ENCODE measurements around the gene URAD.
A peak's percentile ranks its signal among the peaks of the same experiment; 100 is the strongest.

URAD gene

GRCh38 chr13:28000567-28000966 is 12.1 kb upstream of the URAD start:
- DNase-seq (ENCODE audit: low spot score): no peak

- DNase-seq (ENCODE audit: low spot score): no peak
Observed at GRCh38 chr13:27997904-27998522, 9.5 kb upstream of the URAD start.

- no peak for DNase-seq (ENCODE audit: low spot score)
Observed at GRCh38 chr13:27991881-27992280, 3.4 kb upstream of the URAD start.

GRCh38 chr13:27985600-27985999 is 2.9 kb downstream of the URAD start:
- DNase-seq (ENCODE audit: low spot score): no peak

- no peak for DNase-seq (ENCODE audit: low spot score)
Observed at GRCh38 chr13:27982361-27982760, 6.1 kb downstream of the URAD start.

GRCh38 chr13:27981006-27981708 is 7.3 kb downstream of the URAD start:
- DNase-seq (ENCODE audit: low spot score): no peak

DNA sequence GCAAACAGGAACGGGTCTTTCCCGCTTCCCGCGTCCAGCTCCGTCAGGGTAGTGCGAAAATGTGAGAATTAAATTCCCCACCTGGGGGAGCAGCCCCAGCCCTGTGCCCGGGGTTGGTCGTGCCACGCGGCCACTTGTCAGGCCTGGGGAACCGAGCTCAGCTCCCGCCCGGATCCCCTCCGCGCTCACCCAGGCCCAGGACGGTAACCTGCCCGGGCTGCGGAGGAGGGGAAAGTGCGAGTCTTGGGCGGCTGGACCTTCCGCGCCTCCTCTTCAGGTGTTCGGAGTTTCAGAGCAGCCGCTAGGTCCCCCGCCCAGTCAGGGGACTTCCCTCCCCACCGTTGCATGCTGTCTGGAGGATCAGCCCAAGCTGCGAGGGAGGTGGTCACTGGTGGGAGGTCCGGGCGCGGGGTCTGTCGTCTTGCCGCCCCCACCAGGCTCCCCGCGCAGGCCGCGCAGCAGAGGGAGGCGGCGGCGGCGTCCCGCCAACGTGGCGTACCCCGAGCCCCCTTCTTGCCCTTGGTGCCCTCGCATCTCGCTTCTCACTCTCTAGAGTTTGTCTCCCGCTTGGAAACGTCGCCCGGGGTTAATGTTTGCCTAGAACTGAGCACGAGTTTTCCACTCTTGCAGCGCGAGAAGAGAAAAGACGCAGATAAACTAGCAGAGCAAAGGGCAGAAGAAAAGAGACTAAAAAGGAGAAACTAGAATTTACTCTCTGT is 8.1 kb downstream of the URAD start:
- DNase-seq (ENCODE audit: low spot score): no peak

GRCh38 chr13:27979765-27980279 is 8.7 kb downstream of the URAD start:
- no peak for DNase-seq (ENCODE audit: low spot score)

- no peak for DNase-seq (ENCODE audit: low spot score)
Observed at GRCh38 chr13:27979001-27979643, 9.4 kb downstream of the URAD start.

GRCh38 chr13:27978301-27978968 is 10.1 kb downstream of the URAD start:
- DNase-seq (ENCODE audit: low spot score): no peak

DNA sequence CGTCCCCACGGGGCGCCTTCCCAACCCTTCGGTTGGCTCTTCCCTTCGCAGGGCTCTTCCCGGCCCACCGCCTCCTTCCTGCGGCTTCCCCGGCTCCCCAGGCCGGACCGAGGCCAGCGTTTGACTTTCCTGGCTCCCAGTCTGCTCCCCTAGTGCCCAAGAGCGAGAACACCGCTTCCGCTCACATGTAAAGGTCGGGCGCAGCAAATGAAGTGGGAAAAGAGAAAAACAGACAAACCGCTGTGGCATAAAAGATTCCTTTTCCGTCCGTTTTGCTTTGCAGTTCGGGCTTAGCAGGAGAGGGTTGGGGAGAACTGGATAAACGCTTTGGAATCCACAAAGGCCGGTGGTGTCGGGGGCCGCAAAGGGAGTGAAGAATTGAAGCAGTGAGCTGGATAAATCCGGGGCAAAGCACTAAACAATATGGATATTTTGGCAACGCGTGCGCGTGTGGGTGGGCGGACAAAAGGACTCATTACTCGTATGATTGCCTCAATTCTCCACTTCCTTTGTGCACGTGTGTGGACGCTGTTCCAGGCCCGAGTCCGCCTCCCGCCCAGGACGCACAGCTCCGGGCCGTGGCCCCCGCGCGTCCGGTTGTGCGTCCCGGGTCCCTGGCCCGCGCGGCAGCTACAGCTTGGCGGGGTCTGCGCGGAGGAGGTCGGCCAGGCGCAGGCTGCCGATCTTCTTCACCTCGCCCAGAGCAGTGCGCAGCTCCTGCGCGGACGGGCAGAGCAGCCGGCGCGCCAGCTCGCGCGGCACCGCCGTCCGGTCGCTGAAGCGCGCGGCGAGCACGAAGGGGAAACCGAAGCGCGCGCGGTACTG is 10.8 kb downstream of the URAD start:
- no peak for DNase-seq (ENCODE audit: low spot score)

DNA sequence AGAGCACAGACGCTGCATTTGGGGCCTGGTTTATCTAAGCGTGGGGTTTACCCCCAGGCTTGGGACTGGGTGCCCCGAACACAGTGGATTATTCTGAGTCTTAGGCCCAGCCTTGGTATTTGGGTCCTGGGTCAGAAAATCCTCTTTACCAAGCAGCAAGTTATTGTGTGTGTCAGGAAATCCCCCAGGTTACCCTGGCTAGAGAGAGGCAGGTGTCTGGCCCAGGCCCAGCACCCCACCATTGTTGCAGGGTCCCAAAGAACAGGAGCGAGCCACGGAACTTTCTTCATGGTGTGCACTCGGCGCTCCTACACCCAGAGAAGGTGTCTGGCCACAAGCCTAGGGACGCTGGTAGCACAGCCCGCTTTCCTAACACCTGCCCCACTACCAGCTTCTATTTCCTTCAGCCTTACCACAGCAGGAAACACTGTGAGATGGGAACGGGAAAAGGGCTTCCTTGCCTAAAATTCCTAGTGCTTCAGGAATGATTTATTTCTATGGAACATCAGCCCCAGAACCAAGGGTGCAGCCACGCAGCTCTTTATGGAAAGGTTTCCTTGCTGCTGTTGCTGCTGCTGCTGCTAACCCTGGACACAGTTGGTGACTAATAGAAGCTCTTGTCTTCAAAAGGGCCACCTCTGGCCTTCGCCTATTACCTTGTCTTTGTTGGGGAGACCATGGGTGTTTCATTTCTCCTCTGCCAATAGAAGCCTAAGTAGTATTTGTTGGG is 12.0 kb downstream of the URAD start:
- no peak for DNase-seq (ENCODE audit: low spot score)

- no peak for DNase-seq (ENCODE audit: low spot score)
Observed at GRCh38 chr13:27975564-27976361, 12.7 kb downstream of the URAD start.

GRCh38 chr13:27973961-27974662 is 14.4 kb downstream of the URAD start:
- DNase-seq (ENCODE audit: low spot score): no peak

DNA sequence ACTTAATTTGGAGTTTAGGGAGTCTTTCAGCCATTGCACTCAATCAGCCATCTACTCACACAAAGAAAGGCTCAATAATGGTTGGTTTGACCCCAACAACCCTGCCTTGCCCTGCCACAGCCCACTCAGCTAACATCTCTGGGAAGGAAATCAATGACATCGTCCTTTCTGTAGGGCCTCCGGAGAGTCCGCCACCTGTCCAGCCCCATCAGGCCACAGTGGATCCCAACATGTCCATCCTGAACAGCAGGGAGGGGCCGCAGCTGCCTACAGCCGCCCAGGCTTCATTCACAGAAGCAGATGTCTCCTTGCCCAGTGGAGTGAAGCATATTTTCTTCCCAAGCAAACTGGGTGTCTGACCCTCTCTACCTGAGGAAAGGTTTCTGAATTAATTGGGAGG is 15.2 kb downstream of the URAD start:
- no peak for DNase-seq (ENCODE audit: low spot score)

- DNase-seq (ENCODE audit: low spot score): no peak
Observed at GRCh38 chr13:27972478-27972820, 16.0 kb downstream of the URAD start.

DNA sequence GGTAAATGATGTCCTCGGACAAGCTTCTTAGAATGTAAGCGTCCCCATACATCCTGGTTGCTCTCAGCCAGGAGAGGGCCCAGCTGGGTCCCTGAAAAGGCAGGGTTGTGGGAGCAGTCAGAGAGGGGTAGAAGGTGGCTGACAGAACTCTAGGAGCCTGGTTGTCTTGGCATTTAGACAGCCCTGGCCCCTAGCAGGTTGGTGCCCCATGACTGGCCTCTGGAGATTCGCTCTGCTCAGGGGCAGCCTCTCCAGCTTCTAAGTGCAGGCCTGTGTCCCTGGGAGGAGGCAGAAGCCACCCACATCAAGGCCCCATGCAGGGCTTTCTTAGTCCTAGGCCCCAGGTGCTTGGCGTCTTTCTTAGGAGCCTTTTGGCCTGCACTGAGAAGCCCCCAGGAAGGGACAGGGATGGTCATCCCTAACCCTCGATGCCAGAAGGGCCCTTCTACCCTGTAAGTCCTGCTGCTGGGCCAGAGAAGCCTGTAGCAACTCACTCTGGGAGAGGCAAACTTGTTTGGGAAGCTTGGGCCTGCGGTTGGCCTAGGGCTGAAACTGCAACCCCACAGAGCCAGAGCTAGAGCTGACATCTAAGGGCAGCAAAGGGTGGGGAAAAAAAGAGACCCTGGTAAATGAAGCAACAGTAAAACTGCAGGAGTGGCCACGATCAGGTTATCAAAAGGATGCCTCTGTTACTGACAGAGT is 16.6 kb downstream of the URAD start:
- DNase-seq (ENCODE audit: low spot score): no peak

DNA sequence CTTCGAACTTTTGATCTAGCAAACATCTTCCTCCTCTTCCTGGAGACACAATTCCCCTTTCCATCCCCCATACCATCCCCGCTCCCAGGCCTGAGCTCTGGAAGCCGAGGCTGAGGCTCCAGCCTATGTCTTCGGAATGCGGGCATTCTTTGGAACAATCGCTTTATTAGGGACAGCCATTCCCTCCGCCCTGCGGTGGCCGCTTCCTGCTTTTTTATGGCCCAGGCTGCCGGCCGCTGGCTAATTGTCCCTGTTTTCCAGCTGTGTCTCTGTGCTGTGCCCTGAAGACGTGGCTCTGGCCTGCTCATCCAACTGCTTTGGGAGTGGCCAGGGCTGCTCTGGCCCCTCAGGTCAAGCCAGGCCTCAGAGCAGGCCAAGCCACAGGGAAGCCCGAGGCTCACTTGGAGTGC is 17.3 kb downstream of the URAD start:
- DNase-seq (ENCODE audit: low spot score): peak; percentile 80

Data from ecto neural progenitor cell (in vitro differentiated cells).